Mesothelial cell of epicardium (in vitro differentiated cells): ENCODE results near the gene NBDY. TPM values are rescaled to one million over a fixed set of nuclear protein-coding genes. Genes with fewer than 3 reads are reported as not detected.

Experiments used
- DNase-seq, 2 experiments: peaks; one replicate each; pipeline ENCODE4 v3.0.0; 2021; ENCODE audit warnings: low spot score in 2 of 2; ENCODE audit not compliant: unreplicated experiment in 2 of 2
- H3K27ac Mint-ChIP-seq: 2 replicates; pipeline ENCODE4 v1.8.0; 2021; ENCODE audit warnings: mixed read lengths
- H3K27me3 Mint-ChIP-seq: 2 replicates; pipeline ENCODE4 v1.8.0; 2021; ENCODE audit warnings: low read depth, mixed read lengths
- H3K36me3 Mint-ChIP-seq: 2 replicates; pipeline ENCODE4 v1.8.0; 2021; ENCODE audit warnings: mixed read lengths
- H3K4me1 Mint-ChIP-seq: 2 replicates; pipeline ENCODE4 v1.8.0; 2021; ENCODE audit warnings: mixed read lengths
- H3K4me3 Mint-ChIP-seq: 2 replicates; pipeline ENCODE4 v1.8.0; 2021; ENCODE audit warnings: mild to moderate bottlenecking, moderate library complexity, mixed read lengths
- H3K9me3 Mint-ChIP-seq: 2 replicates; pipeline ENCODE4 v1.8.0; 2021; ENCODE audit warnings: mixed read lengths
- CTCF ChIP-seq: fragments of 200-600 bp; sonication (generic); IDR thresholded peaks from one replicate; pipeline ENCODE4 v1.5.0; 2021; ENCODE audit warnings: antibody characterized with exemption; ENCODE audit not compliant: unreplicated experiment
- total RNA-seq: library from RNA; stranded (reverse); gene quantifications from 3 replicates; pipeline ENCODE4 v1.2.1, GENCODE V29; 2021

Gene NBDY
- total RNA-seq, 1 donor from 2014 or later = 48.4 TPM

GRCh38 chrX:56789518-56790070 lies 60.6 kb downstream of the NBDY start:
- Mint-ChIP-seq H3K27ac (no peak overlapping the region), H3K27me3 (no peaks in the 10 kb centered on the region), H3K4me3 (no peak overlapping the region), H3K4me1 (no peaks in the 10 kb centered on the region), H3K36me3 (peaks cover 12% of the 10 kb centered on the region), H3K9me3 (peaks cover 11% of the 10 kb centered on the region)
- TF ChIP-seq CTCF = no peak
- DNase-seq = no peak

- H3K4me3 Mint-ChIP-seq = no peak overlapping the region
- H3K9me3 Mint-ChIP-seq = peaks cover 7% of the 10 kb centered on the region
- H3K27me3 Mint-ChIP-seq = no peaks in the 10 kb centered on the region
- H3K36me3 Mint-ChIP-seq = peaks cover 9% of the 10 kb centered on the region
- DNase-seq = no peak
- no peak for TF ChIP-seq CTCF
- H3K4me1 Mint-ChIP-seq = no peaks in the 10 kb centered on the region
- H3K27ac Mint-ChIP-seq = no peak overlapping the region
Observed at GRCh38 chrX:56790778-56791177, 61.7 kb downstream of the NBDY start.

- TF ChIP-seq CTCF = no peak
- no peak for DNase-seq
- no peaks in the 10 kb centered on the region for H3K27me3 Mint-ChIP-seq
- H3K9me3 Mint-ChIP-seq = peaks cover 12% of the 10 kb centered on the region
- no peak overlapping the region for H3K27ac Mint-ChIP-seq
- H3K4me1 Mint-ChIP-seq = no peaks in the 10 kb centered on the region
- H3K36me3 Mint-ChIP-seq = peaks cover 9% of the 10 kb centered on the region
- no peak overlapping the region for H3K4me3 Mint-ChIP-seq
Observed at GRCh38 chrX:56791456-56791855, 62.4 kb downstream of the NBDY start.

- peaks cover 14% of the 10 kb centered on the region for H3K9me3 Mint-ChIP-seq
- DNase-seq = peak in 1 of 2 experiments; percentile 7
- no peak overlapping the region for H3K4me3 Mint-ChIP-seq
- no peak for TF ChIP-seq CTCF
- no peaks in the 10 kb centered on the region for H3K4me1 Mint-ChIP-seq
- peaks cover 6% of the 10 kb centered on the region for H3K36me3 Mint-ChIP-seq
- H3K27me3 Mint-ChIP-seq = no peaks in the 10 kb centered on the region
- no peak overlapping the region for H3K27ac Mint-ChIP-seq
Observed at GRCh38 chrX:56792270-56793111, 63.4 kb downstream of the NBDY start.

GRCh38 chrX:56793112-56793430 lies 64.0 kb downstream of the NBDY start:
- DNase-seq = no peak
- no peak for TF ChIP-seq CTCF
- Mint-ChIP-seq H3K27me3 (no peaks in the 10 kb centered on the region), H3K9me3 (peaks cover 14% of the 10 kb centered on the region), H3K4me3 (no peak overlapping the region), H3K27ac (no peak overlapping the region), H3K36me3 (peaks cover 6% of the 10 kb centered on the region), H3K4me1 (no peaks in the 10 kb centered on the region)
